Fibroblast of the conjunctiva (primary cell): ENCODE results near the gene PPP4R4.
"Not testable (repeated sequence)": the region's sequence is repeated elsewhere in the genome, so short reads cannot be mapped to it uniquely, and the experiment has no call there.

Experiments
- DNase-seq: peaks from one replicate; pipeline ENCODE4 v3.0.0-alpha.2; 2010; ENCODE audit warnings: low read depth

PPP4R4 gene

DNA sequence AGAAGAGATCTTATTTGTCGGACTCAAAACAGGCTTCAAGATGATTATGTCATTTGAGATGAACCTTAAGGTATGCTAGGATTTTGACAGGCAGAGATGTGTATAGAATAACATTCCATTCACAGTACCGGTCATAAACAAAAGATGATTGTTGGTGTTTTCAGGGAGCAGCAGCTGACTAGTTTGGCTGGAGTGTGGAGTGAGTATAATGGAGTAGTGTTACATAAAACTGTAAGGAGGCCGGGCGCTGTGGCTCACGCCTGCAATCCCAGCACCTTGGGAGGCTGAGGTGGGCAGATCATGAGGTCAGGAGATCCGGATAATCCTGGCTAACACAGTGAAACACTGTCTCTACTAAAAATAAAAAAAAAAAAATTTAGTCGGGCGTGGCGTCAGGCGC is 95.0 kb downstream of the PPP4R4 start:
- no peak for DNase-seq

DNA sequence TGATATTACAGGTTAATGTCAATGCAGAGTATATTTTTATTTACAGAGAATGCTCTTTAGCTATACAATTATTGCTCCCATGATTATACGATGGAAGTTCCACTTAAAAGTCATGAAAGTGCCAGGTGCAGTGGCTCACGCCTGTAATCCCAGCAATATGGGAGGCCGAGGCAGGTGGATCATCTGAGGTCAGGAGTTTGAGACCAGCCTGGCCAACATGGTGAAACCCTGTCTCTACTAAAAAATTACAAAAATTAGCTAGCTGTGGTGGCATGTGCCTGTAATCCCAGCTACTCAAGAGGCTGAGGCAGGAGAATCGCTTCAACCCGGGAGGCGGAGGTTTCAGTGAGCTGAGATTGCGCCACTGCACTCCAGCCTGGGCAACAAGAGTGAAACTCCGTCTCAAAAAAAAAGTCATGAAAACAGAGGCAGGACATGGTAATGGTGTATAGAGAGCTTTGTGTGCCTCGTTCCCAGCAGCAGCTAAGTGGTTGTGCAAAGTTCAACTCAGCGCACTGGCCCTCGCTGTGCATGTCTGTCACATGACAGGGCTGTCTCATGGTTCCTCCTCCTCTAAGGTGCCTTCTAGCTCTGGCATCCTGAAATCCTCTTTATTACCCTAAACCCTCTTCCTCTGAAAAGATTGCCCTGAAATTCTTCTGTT is 102.9 kb downstream of the PPP4R4 start:
- DNase-seq: not testable (repeated sequence)

DNA sequence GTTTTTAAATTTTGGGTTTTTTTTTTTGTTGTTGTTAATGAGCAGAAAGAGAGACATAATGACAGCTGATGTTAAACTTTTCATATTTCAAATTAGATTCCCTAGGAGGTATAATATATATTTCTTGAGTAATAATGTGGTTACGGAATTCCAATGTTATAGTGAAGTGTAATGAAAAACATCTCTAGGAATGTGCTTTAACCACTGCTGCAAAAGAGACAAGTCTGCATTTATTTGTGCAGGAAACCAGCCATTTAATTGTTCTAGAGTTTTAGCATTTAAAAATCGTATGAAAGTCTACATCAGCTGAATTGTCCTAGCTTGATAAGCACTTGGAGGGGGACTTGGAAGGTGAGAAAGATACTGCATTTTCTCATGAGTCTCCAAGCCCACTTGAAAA is 104.6 kb downstream of the PPP4R4 start:
- no peak for DNase-seq

DNA sequence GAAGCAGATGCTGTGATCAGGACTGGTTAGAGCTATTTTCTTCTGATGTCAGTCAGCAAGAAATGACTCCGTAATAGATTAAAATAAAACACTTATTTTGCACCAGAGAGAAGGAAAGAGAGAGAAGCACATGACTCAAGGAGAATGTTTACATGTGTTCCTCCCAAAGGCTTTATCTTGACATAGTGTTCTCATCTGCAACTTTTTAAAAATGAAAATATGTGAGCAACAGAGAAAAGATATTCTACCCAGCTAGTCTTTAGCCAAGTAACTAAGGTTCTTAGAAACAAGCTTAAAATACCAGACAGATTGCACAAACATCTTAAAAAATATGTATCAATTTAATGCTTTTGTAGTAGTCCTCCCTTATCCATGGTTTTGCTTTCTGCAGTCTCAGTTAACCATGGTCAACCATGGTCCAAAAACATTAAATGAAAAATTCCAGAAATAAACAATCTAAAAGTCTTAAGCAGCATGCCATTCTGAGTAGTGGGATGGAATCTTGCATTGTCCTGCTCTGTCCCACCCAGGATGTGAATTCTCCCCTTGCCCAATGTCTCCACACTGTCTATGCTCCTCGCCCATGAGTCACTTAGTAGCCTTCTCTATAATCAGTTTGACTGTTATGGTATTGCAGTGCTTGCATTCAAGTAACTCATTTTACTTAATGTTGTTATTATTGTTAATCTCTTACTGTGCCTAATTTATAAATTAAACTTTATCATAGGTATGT is 109.0 kb downstream of the PPP4R4 start:
- DNase-seq: no peak

DNA sequence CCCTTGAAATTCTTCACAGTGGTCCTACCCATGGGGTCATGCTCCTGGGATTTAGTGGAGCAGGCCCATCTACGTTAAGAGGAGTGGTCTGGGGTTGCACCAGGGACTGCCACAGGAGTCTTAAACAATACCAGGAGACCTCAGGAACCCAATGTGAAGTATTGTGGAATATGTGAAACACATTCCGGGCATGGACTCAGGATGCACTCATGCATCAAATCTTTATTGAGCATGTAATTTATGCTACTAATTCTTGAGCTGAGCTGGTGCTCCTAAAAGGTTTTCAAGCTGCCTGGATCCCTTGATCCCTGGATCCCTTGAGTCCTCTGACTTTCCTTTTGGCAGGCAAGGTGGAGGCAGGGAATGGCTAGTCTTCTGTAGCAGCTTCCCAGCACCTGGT is 110.1 kb downstream of the PPP4R4 start:
- no peak for DNase-seq

DNA sequence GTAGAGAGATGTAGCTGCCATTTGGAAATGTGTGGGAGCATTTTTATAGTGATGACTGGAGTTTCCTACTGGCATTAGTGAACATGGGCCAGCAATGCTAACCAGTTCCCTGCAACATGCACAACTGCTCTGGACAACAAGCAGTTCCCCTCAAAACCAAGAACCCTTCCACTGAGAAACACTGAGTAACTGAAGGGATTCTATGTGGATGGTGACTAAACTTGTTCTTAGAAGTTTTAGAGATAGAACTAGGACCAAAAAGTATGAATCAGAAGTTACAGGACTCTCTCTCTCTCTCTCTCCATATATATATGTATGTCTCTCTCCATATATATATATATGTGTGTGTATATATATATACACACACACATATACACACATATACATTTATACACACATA is 111.0 kb downstream of the PPP4R4 start:
- no peak for DNase-seq

DNA sequence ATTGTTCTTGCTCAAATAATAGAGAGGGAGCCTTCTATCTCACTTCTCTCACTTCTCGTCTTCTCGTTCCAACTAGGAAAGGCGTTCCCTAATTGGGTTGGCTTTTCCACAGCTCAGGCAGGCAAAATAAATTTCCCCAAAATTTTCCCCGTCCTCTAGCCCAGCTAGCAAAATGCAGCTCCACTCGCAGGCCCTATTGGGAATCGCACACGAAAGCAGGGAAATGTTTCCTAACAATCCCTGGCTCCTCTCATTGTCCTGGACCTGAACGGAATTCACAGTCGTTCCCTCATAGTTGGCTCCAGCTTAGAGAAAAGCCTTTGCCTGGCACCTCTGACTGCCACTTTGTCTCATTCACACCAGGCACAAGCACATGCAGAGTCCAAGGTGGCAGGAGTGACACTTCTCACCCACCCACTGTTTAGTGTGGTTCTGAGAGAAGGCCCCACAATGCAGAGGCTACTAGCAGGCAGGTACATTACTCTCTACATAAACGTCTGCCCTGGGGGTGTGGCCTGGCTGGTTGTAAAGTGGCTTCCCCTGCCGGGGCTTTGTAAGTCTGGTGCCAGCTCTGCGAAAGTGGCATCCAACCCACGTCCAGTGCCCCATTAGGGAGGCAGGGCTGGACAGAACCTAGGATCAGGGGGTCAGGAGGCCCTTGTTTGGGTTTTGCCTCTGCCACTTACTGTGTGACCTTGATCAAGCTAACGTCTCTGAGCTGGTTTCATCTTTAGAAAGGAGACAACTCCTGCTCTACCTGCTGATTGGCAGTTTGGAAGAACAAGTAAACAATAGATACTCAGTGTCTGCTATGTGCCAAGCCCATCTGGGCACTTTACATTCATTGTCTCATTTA is 114.7 kb downstream of the PPP4R4 start:
- DNase-seq: no peak

DNA sequence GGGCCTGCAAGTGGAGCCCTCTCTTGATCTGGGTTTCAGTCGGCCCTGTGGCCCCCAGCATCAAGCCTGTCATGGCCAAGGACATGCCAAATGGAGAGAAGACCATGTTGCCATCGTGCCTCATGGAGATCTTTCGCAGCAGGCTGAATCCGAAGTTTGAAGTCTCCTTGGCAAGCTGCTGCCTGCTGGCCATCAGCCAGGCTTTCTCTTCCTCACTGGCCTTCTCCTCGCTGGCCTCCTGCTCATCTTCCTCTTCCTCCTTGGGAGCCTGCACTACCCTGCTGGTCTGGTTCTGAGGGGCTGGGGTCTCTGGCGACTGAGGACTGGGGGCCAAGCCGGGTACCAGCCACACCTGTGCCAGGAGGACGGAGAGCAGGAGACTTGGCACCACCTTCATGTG is 116.1 kb downstream of the PPP4R4 start:
- no peak for DNase-seq

DNA sequence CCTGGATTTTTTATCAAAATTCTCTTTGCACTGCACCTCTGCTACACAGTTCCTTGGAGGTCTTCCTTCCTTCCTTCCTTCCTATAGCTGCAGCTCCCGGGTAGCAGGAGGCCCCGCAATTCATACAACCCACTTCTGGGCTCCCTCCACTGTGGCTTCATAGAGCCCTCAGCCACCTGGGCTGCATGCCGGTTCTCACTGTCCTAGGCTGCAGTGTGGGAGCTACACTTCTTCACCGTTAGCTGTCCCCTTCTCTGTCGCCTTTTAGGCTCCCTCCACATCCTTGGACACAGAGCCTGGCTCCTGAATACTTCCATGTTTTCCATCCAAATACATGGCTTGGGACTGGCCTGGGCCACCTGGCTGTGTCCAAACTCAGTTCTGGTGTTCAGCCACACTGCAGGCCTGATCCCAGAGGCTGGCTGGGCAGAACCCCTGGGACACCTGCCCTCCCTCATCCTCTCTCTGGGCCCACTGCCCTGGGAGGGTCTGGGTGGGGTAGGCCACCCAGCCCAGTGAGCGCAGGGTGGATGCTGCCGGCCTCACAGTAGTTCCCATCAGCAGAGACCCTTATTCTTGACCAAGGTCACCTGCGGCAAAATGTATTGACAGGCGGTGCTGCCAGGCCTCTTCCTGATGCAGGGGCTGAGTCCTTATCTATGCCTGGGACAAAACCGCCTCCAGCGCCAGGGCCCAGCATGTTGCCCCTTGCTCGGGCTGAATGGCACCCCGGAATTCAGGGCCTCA is 117.2 kb downstream of the PPP4R4 start:
- no peak for DNase-seq

DNA sequence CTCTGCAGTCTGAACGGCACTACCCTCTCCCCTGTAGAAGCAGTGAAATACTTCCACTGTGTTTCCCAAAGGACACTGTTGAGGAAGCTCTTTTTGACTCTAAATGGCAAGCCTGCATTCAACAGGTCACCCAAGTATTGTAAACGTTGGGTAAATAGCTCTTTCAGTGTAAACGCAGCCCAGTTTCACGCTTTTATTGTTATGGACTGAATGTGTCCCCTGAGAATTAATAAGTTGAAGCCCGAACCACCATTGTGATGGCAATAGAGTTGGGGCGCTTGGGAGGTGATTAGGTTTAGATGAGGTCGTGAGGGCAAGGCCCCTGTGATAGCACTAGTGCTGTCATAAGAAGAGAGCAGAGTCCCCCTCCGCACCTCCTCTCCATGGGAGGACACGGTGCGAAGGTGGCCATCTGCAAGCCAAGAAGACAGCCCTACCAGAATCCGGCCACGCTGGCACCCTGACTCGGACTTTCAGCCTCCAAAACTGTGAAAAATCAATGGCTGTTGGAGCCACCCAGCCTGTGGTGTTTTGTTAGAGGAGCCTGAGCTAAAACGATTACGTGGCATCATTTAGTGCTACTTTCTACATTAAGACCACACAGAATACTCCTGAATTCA is 117.9 kb downstream of the PPP4R4 start:
- no peak for DNase-seq

DNA sequence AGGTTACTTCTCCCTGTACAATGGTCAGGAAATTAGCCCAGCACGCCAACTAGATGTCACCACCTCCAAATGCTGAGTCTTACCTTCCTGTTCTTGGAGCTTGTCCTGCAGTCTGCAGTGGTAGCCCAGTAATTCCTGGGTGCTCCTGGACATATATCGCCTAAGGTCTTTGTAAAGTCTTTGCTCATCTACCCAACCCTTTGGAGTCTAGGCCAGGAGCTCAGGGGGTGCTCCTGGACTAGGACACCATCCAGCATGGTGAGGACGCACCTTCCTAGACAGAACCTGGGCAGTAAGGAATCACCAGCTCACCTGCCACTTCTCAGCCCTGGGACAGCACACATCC is 118.4 kb downstream of the PPP4R4 start:
- DNase-seq: no peak

DNA sequence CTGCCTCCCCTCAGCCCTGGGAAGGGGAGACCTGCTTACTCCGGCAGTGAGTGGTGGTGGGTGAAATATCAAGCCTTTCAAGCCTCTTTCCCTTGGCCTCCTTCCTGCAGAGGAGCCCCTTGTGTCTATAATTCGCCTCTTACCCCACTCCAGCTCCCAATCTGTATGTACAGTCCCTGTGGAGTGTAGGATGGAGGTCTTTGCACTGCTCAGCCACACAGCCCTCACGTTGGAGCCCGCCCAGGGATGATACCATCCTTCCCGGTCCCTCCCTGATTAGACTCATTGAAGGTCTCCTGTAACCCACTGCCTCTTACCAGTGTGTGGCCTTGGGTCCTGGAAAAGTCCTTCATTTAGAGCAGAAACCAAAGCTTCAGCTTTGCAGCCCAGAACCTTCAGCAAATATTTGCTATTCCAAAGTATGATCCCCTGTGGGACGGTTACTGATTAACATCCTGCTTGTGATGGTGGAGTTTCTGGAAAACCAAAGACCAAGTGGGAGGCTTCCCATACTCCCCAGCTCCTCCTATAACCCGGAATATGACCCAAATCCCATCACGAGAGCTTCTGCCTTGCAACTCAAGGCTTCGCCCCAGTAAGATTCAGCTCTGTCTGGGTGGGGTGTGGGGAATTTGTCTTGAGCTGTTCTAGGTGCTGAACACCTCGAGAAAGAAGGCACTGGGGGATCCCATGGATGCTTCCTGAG is 118.9 kb downstream of the PPP4R4 start, which contains the start of gene SERPINA10:
TSS of gene SERPINA10 (minus strand) at position 397 of the 706 bp plus-strand sequence. CDS start 2,675 bp downstream, outside the sequence.
- no peak for DNase-seq

DNA sequence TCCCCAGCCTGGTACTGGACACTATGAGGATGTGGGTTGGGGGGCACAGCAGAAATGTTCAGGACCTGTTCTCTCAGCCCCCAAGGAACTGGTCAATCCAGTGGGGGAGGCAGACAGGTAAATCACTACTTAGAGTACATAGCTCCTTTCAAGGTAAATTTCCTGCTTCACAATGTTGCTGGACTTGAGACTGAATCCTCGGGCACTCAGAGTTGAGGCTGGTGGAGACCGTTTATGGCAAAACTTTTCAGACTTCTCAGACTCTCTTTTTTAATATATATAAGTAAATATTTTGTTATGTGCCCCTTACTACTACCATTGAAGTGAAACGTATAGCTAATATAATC is 119.4 kb downstream of the PPP4R4 start:
- no peak for DNase-seq

DNA sequence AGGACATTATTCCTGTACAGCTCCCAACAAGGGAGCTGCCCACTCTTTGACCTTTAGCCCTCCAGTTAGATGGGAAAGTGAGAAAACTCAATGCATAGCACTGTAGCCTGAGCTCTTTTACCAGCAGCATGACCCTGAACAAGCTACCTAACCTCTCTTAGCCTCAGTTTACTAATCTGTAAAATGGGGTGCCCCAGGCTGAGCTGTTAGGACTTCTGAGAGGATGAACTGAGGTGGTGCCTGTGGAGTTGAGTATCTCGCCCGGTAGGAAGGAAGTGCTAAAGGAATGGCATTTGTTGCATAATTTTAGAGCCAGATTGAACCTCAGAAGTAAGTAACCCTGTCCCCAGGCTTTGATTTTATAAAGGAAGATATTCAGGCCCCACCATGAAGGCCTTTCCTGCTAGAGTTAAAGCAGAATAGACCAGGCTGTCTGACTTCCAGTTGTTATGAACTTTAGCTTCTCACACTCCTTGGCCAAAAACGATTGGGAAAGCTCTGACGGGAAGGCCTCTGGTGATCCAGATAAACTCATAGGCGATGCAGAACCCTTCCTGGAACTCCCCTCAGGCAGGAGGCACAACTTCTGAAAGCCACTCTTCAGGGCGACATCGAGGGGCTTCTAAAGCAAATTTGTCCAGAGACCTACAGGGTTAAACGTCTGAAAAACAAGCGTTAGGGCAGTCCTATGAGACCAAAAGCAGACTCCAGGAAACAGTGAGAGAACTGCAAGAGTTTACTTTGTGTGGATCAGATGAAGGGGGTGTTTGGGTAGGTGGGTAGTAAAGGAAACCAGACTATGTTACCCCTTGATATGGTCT is 121.4 kb downstream of the PPP4R4 start:
- no peak for DNase-seq

DNA sequence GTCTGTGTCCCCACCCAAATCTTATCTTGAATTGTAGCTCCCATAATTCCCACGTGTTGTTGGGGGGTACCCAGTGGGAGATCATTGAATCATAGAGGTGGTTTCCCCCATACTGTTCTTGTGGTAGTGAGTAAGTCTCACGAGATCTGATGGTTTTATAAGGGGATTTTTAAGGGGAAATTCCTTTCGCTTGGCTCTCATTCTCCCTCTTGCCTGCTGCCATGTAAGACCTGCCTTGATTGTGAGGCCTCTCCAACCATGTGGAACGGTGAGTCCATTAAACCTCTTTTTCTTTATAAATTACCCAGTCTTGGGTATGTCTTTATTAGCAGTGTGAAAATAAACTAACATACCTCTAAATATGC is 122.0 kb downstream of the PPP4R4 start:
- not testable (repeated sequence) for DNase-seq

DNA sequence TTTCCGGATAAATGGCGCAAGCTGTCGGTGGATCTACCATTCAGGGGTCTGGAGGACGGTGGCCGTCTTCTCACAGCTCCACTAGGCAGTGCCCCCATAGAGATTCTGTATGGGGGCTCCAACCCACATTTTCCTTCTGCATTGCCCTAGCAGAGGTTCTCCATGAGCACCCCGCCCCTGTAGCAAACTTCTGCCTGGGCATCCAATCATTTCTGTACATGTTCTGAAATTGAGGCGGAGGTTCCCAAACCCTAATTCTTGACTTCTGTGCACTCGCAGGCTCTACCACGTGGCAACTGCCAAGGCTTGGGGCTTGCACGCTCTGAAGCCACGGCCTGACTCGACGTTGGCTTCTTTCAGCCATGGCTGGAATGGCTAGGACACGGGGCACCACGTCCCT is 124.0 kb downstream of the PPP4R4 start:
- DNase-seq: no peak

DNA sequence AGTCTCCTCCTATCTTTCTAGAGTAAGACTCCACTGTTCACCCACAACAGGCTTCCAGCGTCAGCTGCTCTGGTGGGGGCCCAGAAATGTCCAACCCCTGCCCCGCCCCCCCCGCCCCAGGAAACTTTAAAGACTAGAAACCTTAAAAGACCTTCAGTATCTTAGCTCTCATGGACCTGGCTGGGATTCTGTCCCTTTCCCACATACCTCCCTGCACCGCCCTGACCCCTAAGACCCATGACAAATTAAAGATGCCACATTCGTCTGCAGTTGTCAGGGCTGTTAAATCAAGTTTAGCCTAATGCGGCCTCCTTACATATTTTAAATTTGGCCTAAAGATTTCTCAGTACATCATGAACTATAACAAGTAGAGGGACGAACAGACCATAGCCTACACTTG is 129.0 kb downstream of the PPP4R4 start:
- no peak for DNase-seq

DNA sequence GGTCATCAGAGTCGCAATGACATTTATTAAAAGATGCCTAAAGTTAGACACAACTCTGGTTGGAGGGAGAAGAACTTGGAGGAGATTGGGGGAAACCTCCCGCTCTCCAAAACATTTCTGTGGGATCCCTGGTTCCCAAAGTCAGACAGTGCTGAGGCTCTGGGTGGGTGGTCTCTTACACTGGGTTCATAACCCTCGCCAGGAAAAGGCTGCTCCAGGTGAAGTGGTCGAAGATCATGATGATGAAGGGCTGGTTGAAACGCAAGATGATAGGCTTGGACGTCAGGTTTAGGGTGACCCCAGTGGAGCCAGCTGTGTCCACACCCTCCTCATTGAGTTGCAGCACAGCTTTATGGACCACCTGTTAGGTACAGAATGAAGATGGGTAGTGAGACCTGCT is 130.1 kb downstream of the PPP4R4 start:
- no peak for DNase-seq

DNA sequence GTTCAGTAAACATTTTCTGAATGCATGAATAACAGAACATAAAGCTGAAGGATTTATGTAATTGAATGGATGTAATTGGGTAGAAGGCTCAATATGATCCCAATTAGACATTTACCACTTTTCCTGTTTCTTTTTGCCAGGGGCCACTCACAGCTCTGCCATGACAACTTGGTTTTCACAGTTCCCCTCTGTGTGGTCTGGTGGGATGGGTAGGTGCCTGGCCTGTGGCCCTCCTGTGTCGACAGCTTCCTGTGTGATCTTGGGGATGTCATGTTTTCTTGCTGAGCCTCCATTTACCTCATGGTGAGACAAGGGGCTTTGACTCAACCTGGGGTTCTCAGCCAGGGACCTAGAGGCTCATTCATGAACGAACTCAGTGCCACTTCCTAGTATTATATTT is 131.5 kb downstream of the PPP4R4 start:
- no peak for DNase-seq
